K562 (cell line): ENCODE results near the gene ERBB4. TPM values are rescaled to one million over a fixed set of nuclear protein-coding genes. Genes with fewer than 3 reads are reported as not detected.

ENCODE experiments used
- ATAC-seq: fragments of 200-7000 bp; cut with Tn5 transposase; 3 replicates; pipeline ENCODE4 v1.9.1; 2020; ENCODE audit warnings: moderate library complexity
- BruUV-seq: library from RNA; stranded (reverse); fragments of 400-500 nt; replicated peaks from 2 replicates; lab custom pipeline; 2021; lab: Mats Ljungman, UMichigan
- CTCF ChIA-PET: fragments of 300-600 bp; formaldehyde crosslinking; extraction: SDS; loops from one replicate; lab custom pipeline; 2021; ENCODE audit warnings: low intra/inter-chr PET ratio; lab: Yijun Ruan, JAX
- POLR2A ChIA-PET: fragments of 300-600, 350-650 bp; sonication (Branson Sonifier 250); formaldehyde crosslinking; extraction: SDS; loops from one replicate; lab custom pipeline; 2021; ENCODE audit warnings: antibody characterized with exemption, inconsistent platforms; lab: Yijun Ruan, JAX
- DNase-seq, 4 experiments: peaks; one replicate each; pipeline versions ENCODE4 v3.0.0 to v3.0.0-alpha.2; 2011 to 2018; ENCODE audit warnings: low spot score in 3 of 4, mixed read lengths in 3 of 4; ENCODE audit errors: extremely low read depth in 1 of 4
- FAIRE-seq: peaks from 2 replicates; lab custom pipeline; 2011; peaks lifted over from hg19 to GRCh38; lab: Jason Lieb, UNC
- H2AFZ ChIP-seq: 2 replicates; pipeline ENCODE4 v1.6.0; 2011; ENCODE audit warnings: low read depth, low read length, control low read depth, inconsistent platforms
- H3K27ac ChIP-seq: fragments of 200-600 bp; 3 replicates; pipeline ENCODE4 v1.8.0; 2011; ENCODE audit warnings: low read depth, mild to moderate bottlenecking, control low read depth, inconsistent platforms, low read length, moderate library complexity, mixed read lengths; ENCODE audit errors: extremely low read depth
- H3K27me3 ChIP-seq, 2 experiments: fragments of 300-600 bp in 1 of 2; 2 replicates in 1 of 2; 3 replicates in 1 of 2; pipeline versions ENCODE4 v1.6.0 to v1.8.0; 2011; ENCODE audit warnings: inconsistent platforms in 2 of 2, low read length in 2 of 2, mild to moderate bottlenecking in 1 of 2, mixed read lengths in 1 of 2, moderate library complexity in 1 of 2; ENCODE audit not compliant: control insufficient read depth in 2 of 2, insufficient read depth in 2 of 2
- H3K36me3 ChIP-seq: fragments of 300-600 bp; 3 replicates; pipeline ENCODE4 v1.8.0; 2011; ENCODE audit warnings: mild to moderate bottlenecking, low read length, inconsistent platforms; ENCODE audit not compliant: control insufficient read depth, insufficient read depth
- H3K4me1 ChIP-seq, 2 experiments: fragments of 200-600 bp in 1 of 2; replicated peaks in 1 of 2; 2 replicates in 1 of 2; 3 replicates in 1 of 2; pipeline versions ENCODE4 v1.5.1 to v1.8.0; 2011; ENCODE audit warnings: inconsistent platforms in 2 of 2, low read length in 2 of 2, mild to moderate bottlenecking in 1 of 2, mixed read lengths in 1 of 2, moderate library complexity in 1 of 2; ENCODE audit not compliant: control insufficient read depth in 2 of 2, insufficient read depth in 2 of 2
- H3K4me2 ChIP-seq: 2 replicates; pipeline ENCODE4 v1.6.1; 2011; ENCODE audit warnings: low read length, control low read depth, inconsistent platforms, mixed read lengths; ENCODE audit not compliant: insufficient read depth
- H3K4me3 ChIP-seq: fragments of 200-600 bp; sonication (generic), shearing (Covaris generic); 2 replicates; pipeline ENCODE4 v1.5.1; 2016; ENCODE audit warnings: control low read depth, inconsistent platforms
- H3K79me2 ChIP-seq: fragments of 200-600 bp; 3 replicates; pipeline ENCODE4 v1.8.0; 2011; ENCODE audit warnings: low read length, inconsistent platforms; ENCODE audit not compliant: control insufficient read depth, insufficient read depth
- H3K9ac ChIP-seq, 2 experiments: 2 replicates each; pipeline versions ENCODE4 v1.6.0 to v1.6.1; 2011; ENCODE audit warnings: low read depth in 2 of 2, low read length in 2 of 2, control low read depth in 1 of 2, inconsistent platforms in 1 of 2, mild to moderate bottlenecking in 1 of 2, mixed read lengths in 1 of 2; ENCODE audit not compliant: insufficient read depth in 1 of 2
- H3K9me1 ChIP-seq: one replicate; pipeline ENCODE4 v1.6.0; 2011; ENCODE audit warnings: inconsistent platforms, mild to moderate bottlenecking, low read length, moderate library complexity; ENCODE audit not compliant: control insufficient read depth, insufficient read depth
- H3K9me3 ChIP-seq: replicated peaks from 2 replicates; pipeline ENCODE4 v1.5.1; 2011; ENCODE audit warnings: low read depth, low read length, inconsistent platforms; ENCODE audit not compliant: control insufficient read depth, insufficient read depth
- H4K20me1 ChIP-seq: replicated peaks from 2 replicates; pipeline ENCODE4 v1.6.1; 2011; ENCODE audit warnings: low read length, inconsistent platforms, mixed read lengths; ENCODE audit not compliant: control insufficient read depth, insufficient read depth
- HNRNPLL ChIP-seq: fragments of 200-400 bp; formaldehyde crosslinking; IDR thresholded peaks from 2 replicates; pipeline ENCODE4 v1.6.1; 2017; ENCODE audit warnings: low read length, low read depth, mild to moderate bottlenecking; ENCODE audit not compliant: poor library complexity, severe bottlenecking
- JUNB ChIP-seq: fragments of 450-650 bp; formaldehyde crosslinking; conservative IDR thresholded peaks from 2 replicates; pipeline ENCODE4 v1.4.0; 2020; ENCODE audit warnings: mild to moderate bottlenecking
- POLR3G ChIP-seq: IDR thresholded peaks from 2 replicates; pipeline ENCODE4 v1.6.1; 2011; ENCODE audit not compliant: insufficient read length, insufficient replicate concordance; ENCODE audit errors: extremely low read depth
- PTRF ChIP-seq: fragments of 450-650 bp; IDR thresholded peaks from 2 replicates; pipeline ENCODE4 v1.6.1; 2016; ENCODE audit warnings: mild to moderate bottlenecking, missing genetic modification characterization, missing compliant biosample characterization
- RAD21 ChIP-seq, 2 experiments: fragments of 250-450 bp in 1 of 2; fragments of 450-650 bp in 1 of 2; sonication (Bioruptor Pico) in 1 of 2; formaldehyde crosslinking in 1 of 2; IDR thresholded peaks in 1 of 2; conservative IDR thresholded peaks in 1 of 2; 2 replicates each; pipeline versions ENCODE4 v1.4.0 to v1.8.0; 2020 to 2022; ENCODE audit warnings: mild to moderate bottlenecking in 2 of 2, moderate library complexity in 1 of 2
- SIN3A ChIP-seq, 2 experiments: fragments of 150-350 bp in 1 of 2; IDR thresholded peaks; 2 replicates each; pipeline ENCODE4 v1.6.1; 2011 to 2016; ENCODE audit warnings: borderline replicate concordance in 2 of 2, low read depth in 2 of 2, low read length in 2 of 2, mild to moderate bottlenecking in 2 of 2, moderate library complexity in 2 of 2; ENCODE audit not compliant: control insufficient read depth in 1 of 2
- SNRNP70 ChIP-seq: fragments of 200-400 bp; formaldehyde crosslinking; optimal IDR thresholded peaks from 2 replicates; pipeline ENCODE3; 2017; ENCODE audit warnings: low read depth, low read length
- TRIM28 ChIP-seq: fragments of 450-650 bp; IDR thresholded peaks from 2 replicates; pipeline ENCODE4 v1.6.1; 2017
- U2AF2 ChIP-seq: fragments of 200-400 bp; formaldehyde crosslinking; optimal IDR thresholded peaks from 2 replicates; pipeline ENCODE3; 2017; ENCODE audit warnings: low read depth, mild to moderate bottlenecking, low read length
- ZNF212 ChIP-seq: fragments of 450-650 bp; formaldehyde crosslinking; IDR thresholded peaks from 2 replicates; pipeline ENCODE4 v1.4.0; 2020; ENCODE audit warnings: mild to moderate bottlenecking
- WGBS: fragments of 100-300 bp; shearing (Covaris generic); methylation state at CpG from one replicate; pipeline ENCODE4 v1.1.6; 2016; ENCODE audit warnings: low coverage, mixed read lengths; ENCODE audit not compliant: insufficient coverage; ENCODE audit errors: missing lambda C conversion rate; 5-methylcytosine and 5-hydroxymethylcytosine counted together
- in situ Hi-C: fragments of 300-500 bp; cut with MboI; formaldehyde crosslinking; loops from 4 replicates; pipeline ENCODE4 v1.15.0; 2018; ENCODE audit warnings: inconsistent platforms, mixed read lengths
- intact Hi-C: fragments of 100-400 bp; cut with micrococcal nuclease; formaldehyde crosslinking; loops from 2 replicates; pipeline ENCODE4 v1.14.2; 2022
- polyA plus RNA-seq, 8 experiments: library from polyadenylated mRNA; depleted of rRNA in 4 of 8; stranded (reverse) in 5 of 8; unstranded in 3 of 8; fragments of >200 nt; fragmentation: Nextera tagmentation in 2 of 8; fragmentation: Illumina TruSeq in 1 of 8; extraction: Ambion mirVana in 2 of 8; extraction: Trizol in 1 of 8; gene quantifications; 2 replicates each; pipeline versions ENCODE4 v1.2.1 to v1.2.3, GENCODE V29; 2011 to 2014; ENCODE audit warnings: inconsistent platforms in 1 of 8, missing spikeins in 1 of 8
- total RNA-seq, 7 experiments: library from RNA; depleted of rRNA in 6 of 7; stranded (reverse); fragments of >200 nt in 6 of 7; fragmentation: Illumina TruSeq in 2 of 7; extraction: Trizol in 2 of 7; gene quantifications; 2 replicates each; pipeline versions ENCODE4 v1.2.1 to v1.2.3, GENCODE V29; 2011 to 2021; ENCODE audit warnings: low replicate concordance in 1 of 7
- TF ChIP-seq, protein P1 (sequence below): fragments of 450-650 bp; IDR thresholded peaks from 2 replicates; pipeline ENCODE4 v1.6.1; 2017; ENCODE audit warnings: antibody characterized with exemption
- TF ChIP-seq, protein P2 (sequence below): IDR thresholded peaks from 2 replicates; pipeline ENCODE4 v1.6.1; 2011; ENCODE audit not compliant: insufficient read length; ENCODE audit errors: extremely low read depth

ERBB4 gene
- total and polyA plus RNA-seq, 9 of the 15 experiments (the other 6 are each of a cell fraction or from before 2014, with no cell fraction given): not detected

DNA sequence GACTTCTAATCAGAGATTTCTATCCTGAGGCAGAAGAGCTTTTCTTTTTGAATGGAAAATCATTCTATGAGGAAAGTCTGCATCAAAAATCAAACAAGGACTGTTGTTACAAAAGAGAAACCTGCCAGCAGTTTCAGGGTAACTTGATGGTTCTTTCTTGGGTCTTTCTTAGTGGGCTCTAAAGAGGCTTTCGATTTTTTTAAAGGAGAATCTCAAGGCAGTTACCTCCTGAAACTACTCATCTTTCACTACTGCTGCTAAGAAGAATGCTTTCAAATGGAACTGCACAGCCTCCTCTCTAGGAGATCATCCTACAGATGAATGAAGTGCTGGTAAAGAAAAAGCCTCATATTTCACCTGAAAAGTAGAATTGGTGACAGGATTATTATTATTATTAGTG lies 272.3 kb downstream of the ERBB4 start:
- 0% methylated on average over 1 of the region's 1 CpG for WGBS
- ChIA-PET CTCF (no interaction called here), POLR2A (no interaction called here)
- no TSS peak for BruUV-seq
- no peak overlapping the region for H3K4me2 ChIP-seq
- no peaks in the 10 kb centered on the region for H3K79me2 ChIP-seq
- H3K9me3 ChIP-seq: no peaks in the 10 kb centered on the region
- H3K4me1 ChIP-seq: no peaks in the 10 kb centered on the region
- no peaks in the 10 kb centered on the region for H3K36me3 ChIP-seq
- no peak overlapping the region for H3K27ac ChIP-seq
- no peak overlapping the region for H3K9ac ChIP-seq
- no peak for DNase-seq
- in situ Hi-C loops: no loop called here
- H2AFZ ChIP-seq: no peak overlapping the region
- no peak for TF ChIP-seq RAD21 (CRISPR knock-in tag; conservative IDR thresholded peaks at IDR 0.05 in 1 of 2, IDR thresholded peaks at IDR 0.05 in 1 of 2)
- no peak for TF ChIP-seq JUNB (CRISPR knock-in tag)
- no peak for TF ChIP-seq HNRNPLL
- TF ChIP-seq U2AF2: no peak
- no peak for TF ChIP-seq ZNF212 (CRISPR knock-in tag)
- TF ChIP-seq, protein P1, sequence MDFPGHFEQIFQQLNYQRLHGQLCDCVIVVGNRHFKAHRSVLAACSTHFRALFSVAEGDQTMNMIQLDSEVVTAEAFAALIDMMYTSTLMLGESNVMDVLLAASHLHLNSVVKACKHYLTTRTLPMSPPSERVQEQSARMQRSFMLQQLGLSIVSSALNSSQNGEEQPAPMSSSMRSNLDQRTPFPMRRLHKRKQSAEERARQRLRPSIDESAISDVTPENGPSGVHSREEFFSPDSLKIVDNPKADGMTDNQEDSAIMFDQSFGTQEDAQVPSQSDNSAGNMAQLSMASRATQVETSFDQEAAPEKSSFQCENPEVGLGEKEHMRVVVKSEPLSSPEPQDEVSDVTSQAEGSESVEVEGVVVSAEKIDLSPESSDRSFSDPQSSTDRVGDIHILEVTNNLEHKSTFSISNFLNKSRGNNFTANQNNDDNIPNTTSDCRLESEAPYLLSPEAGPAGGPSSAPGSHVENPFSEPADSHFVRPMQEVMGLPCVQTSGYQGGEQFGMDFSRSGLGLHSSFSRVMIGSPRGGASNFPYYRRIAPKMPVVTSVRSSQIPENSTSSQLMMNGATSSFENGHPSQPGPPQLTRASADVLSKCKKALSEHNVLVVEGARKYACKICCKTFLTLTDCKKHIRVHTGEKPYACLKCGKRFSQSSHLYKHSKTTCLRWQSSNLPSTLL: no peak
- no peak for TF ChIP-seq TRIM28
- no peak for TF ChIP-seq PTRF (tag)
- no peak for TF ChIP-seq SIN3A (IDR thresholded peaks at IDR 0.05; ENCODE audit: borderline replicate concordance in 2 of 2, control insufficient read depth in 1 of 2, low read depth in 2 of 2, low read length in 2 of 2)
- no peak for TF ChIP-seq SNRNP70
- TF ChIP-seq, protein P2, sequence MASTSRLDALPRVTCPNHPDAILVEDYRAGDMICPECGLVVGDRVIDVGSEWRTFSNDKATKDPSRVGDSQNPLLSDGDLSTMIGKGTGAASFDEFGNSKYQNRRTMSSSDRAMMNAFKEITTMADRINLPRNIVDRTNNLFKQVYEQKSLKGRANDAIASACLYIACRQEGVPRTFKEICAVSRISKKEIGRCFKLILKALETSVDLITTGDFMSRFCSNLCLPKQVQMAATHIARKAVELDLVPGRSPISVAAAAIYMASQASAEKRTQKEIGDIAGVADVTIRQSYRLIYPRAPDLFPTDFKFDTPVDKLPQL: no peak
- no peak for TF ChIP-seq POLR3G
- TF ChIP-seq, all 486 proteins: peak for 0
- no peaks in the 10 kb centered on the region for H3K27me3 ChIP-seq
- no peak overlapping the region for H3K4me3 ChIP-seq
- no peaks in the 10 kb centered on the region for H3K9me1 ChIP-seq
- FAIRE-seq (no peak), ATAC-seq (no peak)
- intact Hi-C loops: no loop called here
- no peaks in the 10 kb centered on the region for H4K20me1 ChIP-seq
